HEK293T (cell line): Measurements from ENCODE around the gene CAPN2.

Experiments used
- ARNT ChIP-seq: fragments of 450-650 bp; IDR thresholded peaks from 2 replicates; pipeline ENCODE4 v1.6.1; 2017; ENCODE audit warnings: mild to moderate bottlenecking
- ELF4 ChIP-seq: fragments of 450-650 bp; IDR thresholded peaks from 2 replicates; pipeline ENCODE4 v1.6.1; 2017; ENCODE audit warnings: antibody characterized with exemption
- HDGF ChIP-seq: fragments of 450-650 bp; IDR thresholded peaks from 2 replicates; pipeline ENCODE4 v1.6.1; 2017; ENCODE audit warnings: antibody characterized with exemption, borderline replicate concordance
- SP1 ChIP-seq: fragments of 450-650 bp; IDR thresholded peaks from 2 replicates; pipeline ENCODE4 v1.6.1; 2017
- SUZ12 ChIP-seq: fragments of 450-650 bp; IDR thresholded peaks from 2 replicates; pipeline ENCODE4 v1.6.1; 2016; ENCODE audit warnings: mild to moderate bottlenecking
- TARDBP ChIP-seq: fragments of 450-650 bp; IDR thresholded peaks from 2 replicates; pipeline ENCODE4 v1.6.1; 2016

- no peak for TF ChIP-seq TARDBP
- no peak for TF ChIP-seq ELF4
- TF ChIP-seq ARNT, result no peak
- TF ChIP-seq SP1, result no peak
- no peak for TF ChIP-seq SUZ12
- no peak for TF ChIP-seq HDGF
Measured at GRCh38 chr1:223717123-223717522, 4.8 kb downstream of the CAPN2 start.
